ENCODE measurements around the gene IHH. TPM values are rescaled to one million over a fixed set of nuclear protein-coding genes. Genes with fewer than 3 reads are reported as not detected.

Gene IHH
- total and polyA plus RNA-seq, 2 donors (not counting 3 experiments of a cell fraction or from before 2014, with no cell fraction given), result 0.03 TPM; not detected in 1

GRCh38 chr2:219042750-219043149, 18.0 kb downstream of the IHH start:
- POLR2A ChIA-PET, result no interaction called here
- no peak for FAIRE-seq

More at GRCh38 chr2:219042750-219043149, 18.0 kb downstream of the IHH start:
- Histone ChIP-seq H4K20me1 (replicated peaks; ENCODE audit: control insufficient read depth, extremely low read depth, insufficient read depth, low read length) (no peaks in the 10 kb centered on the region), H3K9me1 (replicated peaks; ENCODE audit: control insufficient read depth, extremely low read depth, insufficient read depth, low read length) (no peaks in the 10 kb centered on the region), H3K4me3 (replicated peaks in 1 of 3; ENCODE audit: insufficient read depth in 1 of 3, low read depth in 1 of 3, low read length in 3 of 3) (no peak overlapping the region), H3K79me2 (ENCODE audit: control insufficient read depth, insufficient read depth, low read length) (no peaks in the 10 kb centered on the region), H3K9me3 (replicated peaks; ENCODE audit: control insufficient read depth, insufficient read depth, low read length) (no peaks in the 10 kb centered on the region), H3K9ac (replicated peaks; ENCODE audit: extremely low read depth, insufficient read depth, low read length) (no peak overlapping the region), H3K27ac (ENCODE audit: insufficient read depth, low read depth, low read length) (no peak overlapping the region), H3K36me3 (ENCODE audit: control insufficient read depth in 2 of 2, extremely low read depth in 1 of 2, insufficient read depth in 2 of 2, low read length in 2 of 2) (no peaks in the 10 kb centered on the region), H3K4me2 (ENCODE audit: insufficient read depth, low read length) (no peak overlapping the region), H2AFZ (ENCODE audit: low read depth, low read length) (no peak overlapping the region), H3K27me3 (ENCODE audit: control insufficient read depth in 2 of 2, insufficient read depth in 2 of 2, low read length in 2 of 2) (peaks cover 18 to 22% of the 10 kb centered on the region in 2 experiments), H3K4me1 (ENCODE audit: control insufficient read depth, extremely low read depth, insufficient read depth, low read length) (no peaks in the 10 kb centered on the region)
- intact Hi-C loops (cut with micrococcal nuclease), result no loop called here
- CTCF ChIA-PET, result interaction anchor here (2.1 to 5.6 kb wide), 5 partner anchors 13 to 113 kb away, joined by 5 to 52 read pairs (median 12); no protein-coding TSS in a partner anchor
- no TSS peak for BruUV-seq (replicated peaks)
- dilution Hi-C loops (cut with MboI; ENCODE audit: extremely low pct_ligation_motif_present, low sequenced_read_pairs), result no loop called here
- TF ChIP-seq JUN (IDR thresholded peaks at IDR 0.05; ENCODE audit: borderline replicate concordance, insufficient read depth, insufficient read length, low read depth), result no peak
- TF ChIP-seq POLR2AphosphoS5 (IDR thresholded peaks at IDR 0.05; ENCODE audit: insufficient read depth, low read depth, low read length), result no peak
- no peak for TF ChIP-seq POLR2A (IDR thresholded peaks at IDR 0.05; ENCODE audit: low read depth, low read length)
- TF ChIP-seq GATA2 (IDR thresholded peaks at IDR 0.05; ENCODE audit: insufficient read depth, insufficient read length, low read depth, low read length), result no peak
- no peak for TF ChIP-seq EZH2 (IDR thresholded peaks at IDR 0.05; ENCODE audit: borderline replicate concordance, low read depth, low read length, severe bottlenecking)
- no peak for TF ChIP-seq FOS (IDR thresholded peaks at IDR 0.05; ENCODE audit: borderline replicate concordance, insufficient read depth, low read length)
- TF ChIP-seq MYC (IDR thresholded peaks at IDR 0.05; ENCODE audit: low read depth, low read length), result no peak
- TF ChIP-seq MAX (IDR thresholded peaks at IDR 0.05; ENCODE audit: insufficient read depth, insufficient read length), result no peak
- TF ChIP-seq CTCF (IDR thresholded peaks at IDR 0.05; ENCODE audit: extremely low read depth in 1 of 2, insufficient read depth in 1 of 2, low read depth in 1 of 2, low read length in 2 of 2), result no peak
- DNase-seq (ENCODE audit: low read depth, low spot score), result no peak

All from endothelial cell of umbilical vein (primary cell).